Measurements from ENCODE around the gene TMEM156. TPM values are rescaled to one million over a fixed set of nuclear protein-coding genes. Genes with fewer than 3 reads are reported as not detected.

TMEM156 gene
- polyA plus RNA-seq, 1 donor from 2014 or later: not detected

DNA sequence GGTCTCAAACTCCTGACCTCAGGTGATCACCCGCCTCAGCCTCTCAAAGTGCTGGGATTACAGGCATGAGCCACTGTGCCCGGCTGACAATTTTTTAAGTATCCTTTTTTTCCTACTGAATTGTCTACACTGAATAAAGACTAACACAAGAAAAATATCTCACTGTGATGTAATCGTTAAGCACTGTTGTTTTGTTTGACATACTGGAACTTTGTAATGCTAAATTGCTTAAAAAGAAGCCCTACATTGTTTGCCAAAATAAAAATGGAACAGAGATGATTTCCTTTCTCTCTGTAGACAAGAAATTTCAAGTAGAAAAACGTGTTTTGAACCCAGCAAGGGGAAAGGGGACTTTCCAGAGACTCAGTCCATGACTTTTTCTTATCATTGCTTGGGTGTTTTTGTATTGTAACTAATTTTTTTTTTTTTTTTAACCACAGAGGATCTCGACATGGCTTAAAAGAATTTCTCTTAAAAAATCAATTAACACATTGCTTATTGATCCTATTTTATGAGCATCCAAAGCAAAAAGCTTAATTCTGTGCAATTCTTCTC, 74.9 kb downstream of the TMEM156 start:
- Histone ChIP-seq H3K4me2 (ENCODE audit: low read length) (no peak overlapping the region), H4K20me1 (ENCODE audit: insufficient read depth) (no peaks in the 10 kb centered on the region)
- TF ChIP-seq, protein P1, sequence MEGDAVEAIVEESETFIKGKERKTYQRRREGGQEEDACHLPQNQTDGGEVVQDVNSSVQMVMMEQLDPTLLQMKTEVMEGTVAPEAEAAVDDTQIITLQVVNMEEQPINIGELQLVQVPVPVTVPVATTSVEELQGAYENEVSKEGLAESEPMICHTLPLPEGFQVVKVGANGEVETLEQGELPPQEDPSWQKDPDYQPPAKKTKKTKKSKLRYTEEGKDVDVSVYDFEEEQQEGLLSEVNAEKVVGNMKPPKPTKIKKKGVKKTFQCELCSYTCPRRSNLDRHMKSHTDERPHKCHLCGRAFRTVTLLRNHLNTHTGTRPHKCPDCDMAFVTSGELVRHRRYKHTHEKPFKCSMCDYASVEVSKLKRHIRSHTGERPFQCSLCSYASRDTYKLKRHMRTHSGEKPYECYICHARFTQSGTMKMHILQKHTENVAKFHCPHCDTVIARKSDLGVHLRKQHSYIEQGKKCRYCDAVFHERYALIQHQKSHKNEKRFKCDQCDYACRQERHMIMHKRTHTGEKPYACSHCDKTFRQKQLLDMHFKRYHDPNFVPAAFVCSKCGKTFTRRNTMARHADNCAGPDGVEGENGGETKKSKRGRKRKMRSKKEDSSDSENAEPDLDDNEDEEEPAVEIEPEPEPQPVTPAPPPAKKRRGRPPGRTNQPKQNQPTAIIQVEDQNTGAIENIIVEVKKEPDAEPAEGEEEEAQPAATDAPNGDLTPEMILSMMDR (IDR thresholded peaks at IDR 0.05; ENCODE audit: poor library complexity, severe bottlenecking): no peak
- TF ChIP-seq SMC3 (conservative IDR thresholded peaks at IDR 0.05; ENCODE audit: poor library complexity) (no peak), MXI1 (conservative IDR thresholded peaks at IDR 0.05; ENCODE audit: poor library complexity, severe bottlenecking) (no peak), RAD21 (conservative IDR thresholded peaks at IDR 0.05) (no peak), EZH2 (IDR thresholded peaks at IDR 0.05; ENCODE audit: borderline replicate concordance, insufficient read depth, low read length, poor library complexity, severe bottlenecking) (no peak), TAF1 (IDR thresholded peaks at IDR 0.05; ENCODE audit: low read depth) (no peak)

DNA sequence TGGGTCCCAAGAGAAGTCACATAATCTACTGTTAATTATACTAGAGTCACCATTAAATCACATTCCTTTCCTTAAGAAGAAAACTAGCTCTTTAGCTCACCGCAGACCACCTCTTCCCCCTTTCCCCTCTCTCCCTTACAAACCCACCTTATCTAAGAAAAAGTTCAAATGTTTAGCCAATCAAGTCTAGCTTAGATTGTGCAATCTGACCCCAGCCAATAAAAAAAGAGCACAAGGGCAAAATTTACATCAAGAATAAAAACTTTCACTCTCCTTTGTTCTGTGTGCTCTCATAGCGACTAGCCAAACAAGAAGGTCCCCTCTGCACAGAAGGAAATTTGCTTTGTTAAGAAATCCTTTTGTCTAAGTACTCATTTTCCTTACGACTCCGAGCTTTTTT, 76.3 kb downstream of the TMEM156 start:
- no peaks in the 10 kb centered on the region for H3K9me2 ChIP-seq (ENCODE audit: insufficient read depth, low read length)
- H3F3A ChIP-seq (ENCODE audit: insufficient read depth, low read length, poor library complexity, severe bottlenecking): no peaks in the 10 kb centered on the region
- no peaks in the 10 kb centered on the region for H3K36me3 ChIP-seq (ENCODE audit: insufficient read depth, low read length)
- TF ChIP-seq, protein P2, sequence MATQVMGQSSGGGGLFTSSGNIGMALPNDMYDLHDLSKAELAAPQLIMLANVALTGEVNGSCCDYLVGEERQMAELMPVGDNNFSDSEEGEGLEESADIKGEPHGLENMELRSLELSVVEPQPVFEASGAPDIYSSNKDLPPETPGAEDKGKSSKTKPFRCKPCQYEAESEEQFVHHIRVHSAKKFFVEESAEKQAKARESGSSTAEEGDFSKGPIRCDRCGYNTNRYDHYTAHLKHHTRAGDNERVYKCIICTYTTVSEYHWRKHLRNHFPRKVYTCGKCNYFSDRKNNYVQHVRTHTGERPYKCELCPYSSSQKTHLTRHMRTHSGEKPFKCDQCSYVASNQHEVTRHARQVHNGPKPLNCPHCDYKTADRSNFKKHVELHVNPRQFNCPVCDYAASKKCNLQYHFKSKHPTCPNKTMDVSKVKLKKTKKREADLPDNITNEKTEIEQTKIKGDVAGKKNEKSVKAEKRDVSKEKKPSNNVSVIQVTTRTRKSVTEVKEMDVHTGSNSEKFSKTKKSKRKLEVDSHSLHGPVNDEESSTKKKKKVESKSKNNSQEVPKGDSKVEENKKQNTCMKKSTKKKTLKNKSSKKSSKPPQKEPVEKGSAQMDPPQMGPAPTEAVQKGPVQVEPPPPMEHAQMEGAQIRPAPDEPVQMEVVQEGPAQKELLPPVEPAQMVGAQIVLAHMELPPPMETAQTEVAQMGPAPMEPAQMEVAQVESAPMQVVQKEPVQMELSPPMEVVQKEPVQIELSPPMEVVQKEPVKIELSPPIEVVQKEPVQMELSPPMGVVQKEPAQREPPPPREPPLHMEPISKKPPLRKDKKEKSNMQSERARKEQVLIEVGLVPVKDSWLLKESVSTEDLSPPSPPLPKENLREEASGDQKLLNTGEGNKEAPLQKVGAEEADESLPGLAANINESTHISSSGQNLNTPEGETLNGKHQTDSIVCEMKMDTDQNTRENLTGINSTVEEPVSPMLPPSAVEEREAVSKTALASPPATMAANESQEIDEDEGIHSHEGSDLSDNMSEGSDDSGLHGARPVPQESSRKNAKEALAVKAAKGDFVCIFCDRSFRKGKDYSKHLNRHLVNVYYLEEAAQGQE (IDR thresholded peaks at IDR 0.05; ENCODE audit: borderline replicate concordance): no peak
- TF ChIP-seq POLR2AphosphoS5 (IDR thresholded peaks at IDR 0.05) (no peak), EP300 (conservative IDR thresholded peaks at IDR 0.05; ENCODE audit: poor library complexity, severe bottlenecking) (no peak), RAD21 (conservative IDR thresholded peaks at IDR 0.05) (no peak), SMC3 (conservative IDR thresholded peaks at IDR 0.05; ENCODE audit: poor library complexity) (no peak), EZH2 (IDR thresholded peaks at IDR 0.05; ENCODE audit: borderline replicate concordance, insufficient read depth, low read length, poor library complexity, severe bottlenecking) (no peak), MXI1 (conservative IDR thresholded peaks at IDR 0.05; ENCODE audit: poor library complexity, severe bottlenecking) (no peak), TAF1 (IDR thresholded peaks at IDR 0.05; ENCODE audit: low read depth) (no peak)
- TF ChIP-seq, protein P1 (IDR thresholded peaks at IDR 0.05; ENCODE audit: poor library complexity, severe bottlenecking): no peak
- H4K20me1 ChIP-seq (ENCODE audit: insufficient read depth): no peaks in the 10 kb centered on the region
- H3K27me3 ChIP-seq (ENCODE audit: insufficient read depth, low read depth, low read length): no peaks in the 10 kb centered on the region
- H3K9ac ChIP-seq (ENCODE audit: low read length): no peak overlapping the region
- no peaks in the 10 kb centered on the region for H3K79me2 ChIP-seq (replicated peaks; ENCODE audit: insufficient read depth, low read length)
- no peak overlapping the region for H3K4me2 ChIP-seq (ENCODE audit: low read length)
- H2AFZ ChIP-seq (ENCODE audit: low read depth, low read length): no peak overlapping the region
- no peak overlapping the region for H3K27ac ChIP-seq (ENCODE audit: low read length)
- H3K4me3 ChIP-seq (ENCODE audit: low read length): no peak overlapping the region
- no peaks in the 10 kb centered on the region for H3K9me3 ChIP-seq (ENCODE audit: low read length)

More for the DNA sequence above, 74.9 kb downstream of the TMEM156 start:
- no peak overlapping the region for H2AFZ ChIP-seq (ENCODE audit: low read depth, low read length)
- H3F3A ChIP-seq (ENCODE audit: insufficient read depth, low read length, poor library complexity, severe bottlenecking): no peaks in the 10 kb centered on the region
- H3K27ac ChIP-seq (ENCODE audit: low read length): no peak overlapping the region
- no peaks in the 10 kb centered on the region for H3K9me2 ChIP-seq (ENCODE audit: insufficient read depth, low read length)
- H3K9ac ChIP-seq (ENCODE audit: low read length): no peak overlapping the region
- no peaks in the 10 kb centered on the region for H3K36me3 ChIP-seq (ENCODE audit: insufficient read depth, low read length)
- no peaks in the 10 kb centered on the region for H3K27me3 ChIP-seq (ENCODE audit: insufficient read depth, low read depth, low read length)
- no peak overlapping the region for H3K4me3 ChIP-seq (ENCODE audit: low read length)
- no peaks in the 10 kb centered on the region for H3K79me2 ChIP-seq (replicated peaks; ENCODE audit: insufficient read depth, low read length)
- no peaks in the 10 kb centered on the region for H3K9me3 ChIP-seq (ENCODE audit: low read length)

Data from neural cell (in vitro differentiated cells).